ENCODE measurements around the gene KCNJ3. TPM values are rescaled to one million over a fixed set of nuclear protein-coding genes. Genes with fewer than 3 reads are reported as not detected.
A peak's percentile ranks its signal among the peaks of the same experiment; 100 is the strongest.

KCNJ3 gene
- total RNA-seq, 1 donor from 2014 or later, result 4.2 TPM

DNA sequence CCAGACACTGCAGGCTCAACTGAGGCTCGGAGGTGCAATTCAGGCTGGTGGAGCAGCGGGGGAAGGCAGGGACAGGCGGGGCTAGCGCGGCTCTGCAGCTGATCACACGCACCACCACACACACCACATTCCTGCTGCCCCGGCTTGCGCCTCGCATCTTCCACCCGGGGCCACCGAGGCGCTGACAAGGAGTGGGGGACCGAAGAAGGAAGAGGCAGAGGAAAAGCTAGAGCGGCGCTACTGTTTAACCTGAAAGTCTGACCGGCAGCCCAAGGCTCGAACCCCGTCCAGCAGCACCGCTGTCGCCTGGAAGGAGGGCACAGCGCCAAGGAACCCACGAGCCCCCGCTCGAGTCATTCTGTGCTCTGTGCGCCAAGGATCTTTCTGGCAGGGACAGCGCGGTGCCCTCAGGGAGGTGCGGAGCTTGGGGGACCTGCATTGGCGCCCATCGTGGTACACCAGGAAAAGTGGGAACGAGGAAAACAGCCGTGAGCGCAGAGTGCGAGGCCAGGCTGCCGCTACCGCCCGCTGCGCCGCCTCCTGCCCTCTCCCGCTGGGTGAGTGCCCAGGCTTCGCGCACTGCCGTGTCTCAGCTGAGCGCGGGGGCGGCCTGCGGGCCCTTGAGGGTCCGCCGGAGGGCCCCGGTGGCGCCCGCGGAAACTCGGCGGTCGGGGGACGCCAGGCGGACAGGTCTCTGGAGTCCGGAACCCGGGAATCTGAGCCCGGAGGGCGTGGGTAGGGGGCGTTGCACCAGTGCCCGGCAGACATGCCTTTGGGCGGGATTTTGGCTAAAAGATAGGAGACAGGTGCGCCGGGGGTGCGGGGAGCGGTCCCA is 860 bp upstream of the KCNJ3 start:
- intact Hi-C loops (cut with micrococcal nuclease), result no loop called here
- Histone ChIP-seq H3K9me3 (replicated peaks) (no peaks in the 10 kb centered on the region), H3K27ac (replicated peaks) (no peak overlapping the region), H3K36me3 (no peaks in the 10 kb centered on the region), H3K27me3 (ENCODE audit: low read depth) (peaks cover 47% of the 10 kb centered on the region), H3K4me3 (peak overlapping the region; percentile 63), H3K4me1 (peaks cover 23% of the 10 kb centered on the region)
- DNase-seq, result no peak
- TF ChIP-seq, protein P1, sequence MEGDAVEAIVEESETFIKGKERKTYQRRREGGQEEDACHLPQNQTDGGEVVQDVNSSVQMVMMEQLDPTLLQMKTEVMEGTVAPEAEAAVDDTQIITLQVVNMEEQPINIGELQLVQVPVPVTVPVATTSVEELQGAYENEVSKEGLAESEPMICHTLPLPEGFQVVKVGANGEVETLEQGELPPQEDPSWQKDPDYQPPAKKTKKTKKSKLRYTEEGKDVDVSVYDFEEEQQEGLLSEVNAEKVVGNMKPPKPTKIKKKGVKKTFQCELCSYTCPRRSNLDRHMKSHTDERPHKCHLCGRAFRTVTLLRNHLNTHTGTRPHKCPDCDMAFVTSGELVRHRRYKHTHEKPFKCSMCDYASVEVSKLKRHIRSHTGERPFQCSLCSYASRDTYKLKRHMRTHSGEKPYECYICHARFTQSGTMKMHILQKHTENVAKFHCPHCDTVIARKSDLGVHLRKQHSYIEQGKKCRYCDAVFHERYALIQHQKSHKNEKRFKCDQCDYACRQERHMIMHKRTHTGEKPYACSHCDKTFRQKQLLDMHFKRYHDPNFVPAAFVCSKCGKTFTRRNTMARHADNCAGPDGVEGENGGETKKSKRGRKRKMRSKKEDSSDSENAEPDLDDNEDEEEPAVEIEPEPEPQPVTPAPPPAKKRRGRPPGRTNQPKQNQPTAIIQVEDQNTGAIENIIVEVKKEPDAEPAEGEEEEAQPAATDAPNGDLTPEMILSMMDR (IDR thresholded peaks at IDR 0.05; ENCODE audit: borderline replicate concordance), result no peak

DNA sequence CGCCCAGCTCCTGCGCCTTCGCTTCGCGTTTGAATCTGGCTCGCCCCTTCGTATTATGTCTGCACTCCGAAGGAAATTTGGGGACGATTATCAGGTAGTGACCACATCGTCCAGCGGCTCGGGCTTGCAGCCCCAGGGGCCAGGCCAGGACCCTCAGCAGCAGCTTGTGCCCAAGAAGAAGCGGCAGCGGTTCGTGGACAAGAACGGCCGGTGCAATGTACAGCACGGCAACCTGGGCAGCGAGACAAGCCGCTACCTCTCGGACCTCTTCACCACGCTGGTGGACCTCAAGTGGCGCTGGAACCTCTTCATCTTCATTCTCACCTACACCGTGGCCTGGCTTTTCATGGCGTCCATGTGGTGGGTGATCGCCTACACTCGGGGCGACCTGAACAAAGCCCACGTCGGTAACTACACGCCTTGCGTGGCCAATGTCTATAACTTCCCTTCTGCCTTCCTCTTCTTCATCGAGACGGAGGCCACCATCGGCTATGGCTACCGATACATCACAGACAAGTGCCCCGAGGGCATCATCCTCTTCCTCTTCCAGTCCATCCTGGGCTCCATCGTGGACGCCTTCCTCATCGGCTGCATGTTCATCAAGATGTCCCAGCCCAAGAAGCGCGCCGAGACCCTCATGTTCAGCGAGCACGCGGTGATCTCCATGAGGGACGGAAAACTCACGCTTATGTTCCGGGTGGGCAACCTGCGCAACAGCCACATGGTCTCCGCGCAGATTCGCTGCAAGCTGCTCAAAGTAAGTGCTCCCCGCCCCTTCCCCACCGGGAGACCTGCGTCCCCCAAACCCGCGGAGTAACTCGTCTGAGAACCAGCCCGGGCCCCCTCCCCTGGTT is 453 bp downstream of the KCNJ3 start:
- intact Hi-C loops (cut with micrococcal nuclease), result no loop called here

DNA sequence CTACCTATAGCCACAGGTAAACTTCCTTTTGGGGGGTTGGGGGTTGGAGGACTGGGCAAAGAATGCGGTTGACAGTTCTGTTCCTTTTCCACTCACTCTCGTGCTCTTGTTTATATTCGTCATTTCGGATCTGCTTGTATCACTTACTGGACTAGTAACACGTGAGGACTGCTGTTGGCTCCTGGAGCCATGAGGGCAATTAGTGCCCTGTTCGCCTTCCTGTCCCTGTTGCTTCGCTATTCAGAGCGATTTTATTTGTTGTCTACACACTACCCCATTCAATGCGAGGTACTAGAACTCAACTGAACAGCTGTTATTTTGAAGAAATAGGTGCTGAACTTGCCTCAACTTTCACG is 1.1 kb downstream of the KCNJ3 start:
- TF ChIP-seq, protein P1 (IDR thresholded peaks at IDR 0.05; ENCODE audit: borderline replicate concordance), result no peak
- Histone ChIP-seq H3K4me3 (peak overlapping the region; percentile 63), H3K36me3 (no peaks in the 10 kb centered on the region), H3K27me3 (ENCODE audit: low read depth) (peaks cover 47% of the 10 kb centered on the region), H3K9me3 (replicated peaks) (no peaks in the 10 kb centered on the region), H3K27ac (replicated peaks) (no peak overlapping the region), H3K4me1 (peaks cover 23% of the 10 kb centered on the region)
- intact Hi-C loops (cut with micrococcal nuclease), result no loop called here
- no peak for DNase-seq

More for the DNA sequence above, 453 bp downstream of the KCNJ3 start:
- peak overlapping the region; percentile 63 for H3K4me3 ChIP-seq
- H3K27me3 ChIP-seq (ENCODE audit: low read depth), result peaks cover 47% of the 10 kb centered on the region
- no peaks in the 10 kb centered on the region for H3K36me3 ChIP-seq
- DNase-seq, result no peak
- no peaks in the 10 kb centered on the region for H3K9me3 ChIP-seq (replicated peaks)
- TF ChIP-seq, protein P1 (IDR thresholded peaks at IDR 0.05; ENCODE audit: borderline replicate concordance), result no peak
- no peak overlapping the region for H3K27ac ChIP-seq (replicated peaks)
- peaks cover 23% of the 10 kb centered on the region for H3K4me1 ChIP-seq

DNA sequence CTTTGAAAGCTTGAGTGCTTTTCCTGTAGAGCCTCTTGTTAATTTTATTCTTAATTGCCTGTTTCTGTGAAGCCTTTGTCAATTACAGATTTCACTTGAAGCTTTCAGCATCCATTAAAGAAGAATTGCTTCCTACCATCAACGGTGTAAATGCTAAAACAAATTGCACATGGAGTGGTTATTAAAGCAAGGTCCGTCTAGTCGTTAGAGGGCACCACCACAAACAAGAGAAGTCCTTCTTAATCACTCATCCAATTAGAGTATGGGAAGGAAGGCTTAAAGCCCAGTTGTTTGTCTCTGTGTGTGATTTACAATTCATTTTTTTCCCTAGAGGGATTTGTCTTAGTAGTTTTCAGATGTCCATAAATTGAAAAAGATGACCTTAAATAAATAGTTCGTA is 1.6 kb downstream of the KCNJ3 start:
- Histone ChIP-seq H3K9me3 (replicated peaks) (no peaks in the 10 kb centered on the region), H3K36me3 (no peaks in the 10 kb centered on the region), H3K4me3 (no peak overlapping the region), H3K4me1 (peaks cover 23% of the 10 kb centered on the region), H3K27me3 (ENCODE audit: low read depth) (peaks cover 47% of the 10 kb centered on the region), H3K27ac (replicated peaks) (no peak overlapping the region)
- TF ChIP-seq, protein P1 (IDR thresholded peaks at IDR 0.05; ENCODE audit: borderline replicate concordance), result no peak
- no peak for DNase-seq
- intact Hi-C loops (cut with micrococcal nuclease), result no loop called here

DNA sequence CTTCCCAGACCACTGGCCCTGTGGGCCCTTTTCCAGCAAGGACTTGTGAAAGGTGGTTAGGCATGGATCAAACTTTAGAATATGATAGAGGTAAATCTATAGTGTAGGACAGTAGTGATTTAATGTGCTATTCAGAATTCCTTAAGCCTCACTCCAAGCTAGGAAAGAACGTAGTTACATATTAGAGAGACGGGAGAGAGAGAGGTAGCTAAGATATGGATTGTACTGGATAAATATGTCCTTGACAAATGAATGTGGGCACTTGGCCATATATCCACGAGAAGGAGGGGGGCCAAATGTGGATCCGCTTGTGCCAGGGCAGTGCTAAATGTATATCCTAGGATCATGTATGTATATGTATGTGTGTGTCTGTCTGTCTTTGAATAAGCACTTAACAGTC is 6.5 kb downstream of the KCNJ3 start:
- TF ChIP-seq, protein P1 (IDR thresholded peaks at IDR 0.05; ENCODE audit: borderline replicate concordance), result no peak
- Histone ChIP-seq H3K27ac (replicated peaks) (no peak overlapping the region), H3K36me3 (no peaks in the 10 kb centered on the region)

More for the DNA sequence above, 6.5 kb downstream of the KCNJ3 start:
- no peaks in the 10 kb centered on the region for H3K9me3 ChIP-seq (replicated peaks)
- DNase-seq, result no peak
- peaks cover 3% of the 10 kb centered on the region for H3K27me3 ChIP-seq (ENCODE audit: low read depth)
- no peak overlapping the region for H3K4me3 ChIP-seq
- no peaks in the 10 kb centered on the region for H3K4me1 ChIP-seq
- intact Hi-C loops (cut with micrococcal nuclease), result no loop called here
